ENCODE data around the gene RNF130. TPM values are rescaled to one million over a fixed set of nuclear protein-coding genes. Genes with fewer than 3 reads are reported as not detected.

Gene RNF130
- total and polyA plus RNA-seq, 2 of the 13 experiments (the other 11 are each of a cell fraction or from before 2014, with no cell fraction given), result 28.2 to 28.3 TPM

DNA sequence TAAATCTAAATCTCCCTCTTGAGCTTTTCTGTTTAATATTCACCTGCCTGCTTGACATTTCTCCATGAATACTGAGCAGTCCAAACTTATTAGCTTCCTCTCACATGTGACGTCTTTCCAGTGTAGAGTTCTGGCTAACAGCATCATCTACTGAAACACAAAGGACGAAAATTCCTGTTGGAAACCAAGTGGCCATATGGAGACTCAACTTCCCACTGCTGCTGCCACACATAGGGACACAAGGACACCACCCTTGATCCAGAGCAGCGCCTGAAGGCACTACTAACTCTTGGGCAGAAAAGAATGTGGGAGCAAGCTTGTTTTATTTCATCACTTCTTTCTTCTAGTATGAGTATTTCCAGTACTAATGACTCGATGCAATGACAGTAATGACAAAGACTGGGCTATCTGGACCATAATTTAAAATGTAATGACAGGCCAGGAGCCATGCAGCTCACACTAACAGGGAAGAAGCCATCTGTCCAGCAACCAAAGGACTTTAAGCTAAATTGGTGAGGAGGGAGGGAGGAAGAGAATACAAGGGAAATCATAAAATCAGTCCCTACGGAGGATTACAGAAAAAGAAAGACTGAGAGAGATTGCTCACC lies 19.2 kb downstream of the RNF130 start:
- Histone ChIP-seq H4K20me1 (ENCODE audit: insufficient read depth, low read length) (no peaks in the 10 kb centered on the region; the same call in 1 of the 2 replicates), H3K79me2 (ENCODE audit: insufficient read depth, low read length) (peaks cover 3% of the 10 kb centered on the region), H3K36me3 (replicated peaks in 1 of 2; ENCODE audit: control insufficient read depth in 1 of 2, insufficient read depth in 2 of 2, low read length in 2 of 2) (no peaks in the 10 kb centered on the region), H3K27ac (ENCODE audit: extremely low read length, insufficient read depth, low read length) (no peak overlapping the region), H3K4me2 (ENCODE audit: low read depth, low read length) (no peak overlapping the region), H3K27me3 (ENCODE audit: control insufficient read depth in 1 of 2, insufficient read depth in 2 of 2, low read length in 2 of 2) (no peaks in the 10 kb centered on the region), H3K4me3 (replicated peaks in 1 of 3; ENCODE audit: insufficient read depth in 1 of 3, low read depth in 2 of 3, low read length in 3 of 3) (no peak overlapping the region), H3K9me3 (ENCODE audit: low read length) (no peaks in the 10 kb centered on the region), H3K4me1 (ENCODE audit: insufficient read depth, low read length) (peaks cover 24% of the 10 kb centered on the region), H2AFZ (ENCODE audit: low read length) (no peak overlapping the region), H3K9ac (ENCODE audit: insufficient read depth, low read depth, low read length) (no peak overlapping the region)
- no peak for ATAC-seq
- FAIRE-seq, result no peak
- BruUV-seq (replicated peaks), result no TSS peak
- ChIA-PET CTCF (ENCODE audit: low intra/inter-chr PET ratio, low total read pairs) (no interaction called here), POLR2A (no interaction called here)
- no peak for DNase-seq (ENCODE audit: low spot score)
- TF ChIP-seq ZNF225 (CRISPR knock-in tag; IDR thresholded peaks at IDR 0.05) (no peak), ARID2 (CRISPR knock-in tag; IDR thresholded peaks at IDR 0.05; ENCODE audit: borderline replicate concordance) (no peak), ZNF709 (CRISPR knock-in tag; IDR thresholded peaks at IDR 0.05) (no peak), GLI4 (CRISPR knock-in tag; IDR thresholded peaks at IDR 0.05; ENCODE audit: borderline replicate concordance) (no peak), ZNF121 (CRISPR knock-in tag; IDR thresholded peaks at IDR 0.05) (no peak), MATR3 (CRISPR knock-in tag; IDR thresholded peaks at IDR 0.05) (no peak), ZNF768 (CRISPR knock-in tag; IDR thresholded peaks at IDR 0.05) (no peak)
- TF ChIP-seq, protein P1, sequence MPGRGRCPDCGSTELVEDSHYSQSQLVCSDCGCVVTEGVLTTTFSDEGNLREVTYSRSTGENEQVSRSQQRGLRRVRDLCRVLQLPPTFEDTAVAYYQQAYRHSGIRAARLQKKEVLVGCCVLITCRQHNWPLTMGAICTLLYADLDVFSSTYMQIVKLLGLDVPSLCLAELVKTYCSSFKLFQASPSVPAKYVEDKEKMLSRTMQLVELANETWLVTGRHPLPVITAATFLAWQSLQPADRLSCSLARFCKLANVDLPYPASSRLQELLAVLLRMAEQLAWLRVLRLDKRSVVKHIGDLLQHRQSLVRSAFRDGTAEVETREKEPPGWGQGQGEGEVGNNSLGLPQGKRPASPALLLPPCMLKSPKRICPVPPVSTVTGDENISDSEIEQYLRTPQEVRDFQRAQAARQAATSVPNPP (CRISPR knock-in tag; IDR thresholded peaks at IDR 0.05), result no peak
- TF ChIP-seq, protein P2, sequence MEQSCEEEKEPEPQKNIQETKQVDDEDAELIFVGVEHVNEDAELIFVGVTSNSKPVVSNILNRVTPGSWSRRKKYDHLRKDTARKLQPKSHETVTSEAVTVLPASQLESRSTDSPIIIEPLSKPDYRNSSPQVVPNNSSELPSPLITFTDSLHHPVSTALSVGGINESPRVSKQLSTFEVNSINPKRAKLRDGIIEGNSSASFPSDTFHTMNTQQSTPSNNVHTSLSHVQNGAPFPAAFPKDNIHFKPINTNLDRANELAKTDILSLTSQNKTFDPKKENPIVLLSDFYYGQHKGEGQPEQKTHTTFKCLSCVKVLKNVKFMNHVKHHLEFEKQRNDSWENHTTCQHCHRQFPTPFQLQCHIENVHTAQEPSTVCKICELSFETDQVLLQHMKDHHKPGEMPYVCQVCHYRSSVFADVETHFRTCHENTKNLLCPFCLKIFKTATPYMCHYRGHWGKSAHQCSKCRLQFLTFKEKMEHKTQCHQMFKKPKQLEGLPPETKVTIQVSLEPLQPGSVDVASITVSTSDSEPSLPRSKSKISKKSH (CRISPR knock-in tag; IDR thresholded peaks at IDR 0.05; ENCODE audit: borderline replicate concordance), result no peak
- in situ Hi-C loops (cut with HindIII; ENCODE audit: extremely low pct_ligation_motif_present, low pct_unique_long_range_greater_than_20kb) (no loop called here), intact Hi-C loops (cut with micrococcal nuclease; ENCODE audit: unreplicated experiment) (no loop called here)
- 94% methylated on average over 5 of the region's 5 CpGs for WGBS (ENCODE audit: low lambda C conversion rate)
